Adrenal gland (tissue), 5 donors: ENCODE measurements around the gene NPIPA5.
"Not testable (repeated sequence)": the region's sequence is repeated elsewhere in the genome, so short reads cannot be mapped to it uniquely, and the experiment has no call there.

ENCODE experiments used
- CTCF ChIP-seq, 6 experiments: fragments of 450-650 bp in 4 of 6; fragments of 200-600 bp in 2 of 6; sonication (generic) in 1 of 6; IDR thresholded peaks; 1 replicate in 5 of 6; 2 replicates in 1 of 6; pipeline versions ENCODE4 v1.5.1 to v1.8.0; 2016 to 2021; ENCODE audit warnings: antibody characterized with exemption in 6 of 6, mild to moderate bottlenecking in 2 of 6, moderate library complexity in 1 of 6
- POLR2A ChIP-seq, 2 donors: fragments of 450-650 bp; IDR thresholded peaks; one replicate each; pipeline ENCODE4 v1.6.1; 2017; ENCODE audit warnings: antibody characterized with exemption in 2 of 2, mild to moderate bottlenecking in 2 of 2, moderate library complexity in 1 of 2
- donor health status: DM: no; HTN: no; CAD: no.

DNA sequence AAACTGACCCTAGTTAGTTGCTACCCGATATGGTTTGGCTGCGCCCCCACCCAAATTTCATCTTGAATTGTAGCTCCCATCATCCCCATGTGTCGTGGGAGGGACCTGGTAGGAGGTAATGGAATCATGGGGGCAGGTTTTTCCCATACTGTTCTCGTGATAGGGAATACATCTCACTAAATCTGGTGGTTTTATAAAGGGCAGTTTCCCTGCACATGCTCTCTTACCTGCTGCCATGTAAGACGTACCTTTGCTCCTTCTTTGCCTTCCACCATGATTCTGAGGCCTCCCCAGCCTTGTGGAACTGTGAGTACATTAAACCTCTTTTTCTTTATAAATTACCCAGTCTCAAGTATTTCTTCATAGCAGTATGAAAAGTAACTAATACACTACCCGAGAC lies 10.0 kb upstream of the NPIPA5 start:
- TF ChIP-seq CTCF, POLR2A (IDR thresholded peaks at IDR 0.05): not testable (repeated sequence)
